GM12891 (cell line): ENCODE measurements around the gene ATG10.

Experiments used
- POLR2A ChIP-seq: IDR thresholded peaks from 2 replicates; pipeline ENCODE4 v1.6.1; 2011; ENCODE audit warnings: low read depth, low read length, control low read depth
- POLR2AphosphoS5 ChIP-seq: IDR thresholded peaks from 2 replicates; pipeline ENCODE4 v1.6.1; 2011; ENCODE audit warnings: low read depth, low read length, control low read depth
- SPI1 ChIP-seq: IDR thresholded peaks from 2 replicates; pipeline ENCODE4 v1.6.1; 2011; ENCODE audit warnings: low read depth, low read length, control low read depth
- TAF1 ChIP-seq: IDR thresholded peaks from 2 replicates; pipeline ENCODE4 v1.6.1; 2011; ENCODE audit warnings: low read depth, low read length, control low read depth

DNA sequence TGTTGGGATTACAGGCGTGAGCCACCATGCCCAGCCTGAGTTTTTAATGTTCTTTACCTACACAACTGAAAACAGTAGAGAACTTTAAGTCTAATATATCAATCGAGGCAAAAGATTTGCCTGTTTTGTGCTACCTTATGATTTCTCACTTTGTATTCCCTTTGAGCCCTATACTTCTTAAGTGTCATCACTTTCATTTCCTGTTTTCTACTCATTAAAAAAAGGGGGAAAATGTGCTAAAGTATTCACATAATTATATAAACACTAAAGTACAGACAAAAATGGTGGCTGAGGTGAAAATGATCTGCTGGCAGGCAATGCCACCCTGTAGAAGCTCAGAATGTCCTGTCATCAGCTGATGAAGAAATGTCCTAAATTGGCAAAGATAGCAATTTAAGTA is 23.6 kb downstream of the ATG10 start:
- TF ChIP-seq POLR2A (no peak), POLR2AphosphoS5 (no peak), TAF1 (no peak), SPI1 (no peak)
